Activated T-cell treated with anti-CD3 and anti-CD28 coated beads for 4 hours (primary cell): ENCODE results near the gene C1orf146.
"Not testable (repeated sequence)": the region's sequence is repeated elsewhere in the genome, so short reads cannot be mapped to it uniquely, and the experiment has no call there.

Experiments used
- DNase-seq: peaks from one replicate; pipeline ENCODE4 v3.0.0-alpha.2; 2020

Gene C1orf146

DNA sequence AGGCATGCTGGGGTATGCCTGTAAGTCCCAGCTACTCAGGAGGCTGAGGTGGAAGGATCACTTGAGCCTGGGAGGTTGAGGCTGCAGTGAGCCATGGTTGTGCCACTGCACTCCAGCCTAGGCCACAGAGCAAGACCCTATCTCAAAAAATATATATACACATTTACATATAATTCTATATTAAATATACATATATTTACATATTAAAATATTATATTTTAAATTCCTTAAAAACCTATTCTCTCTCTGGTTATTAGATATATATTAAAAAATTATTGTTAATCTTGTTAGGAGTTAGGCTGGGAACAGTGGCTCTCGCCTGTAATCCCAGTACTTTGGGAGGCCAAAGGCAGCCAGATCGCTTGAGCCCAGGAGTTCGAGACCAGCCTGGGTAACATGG is 58.4 kb downstream of the C1orf146 start:
- no peak for DNase-seq

DNA sequence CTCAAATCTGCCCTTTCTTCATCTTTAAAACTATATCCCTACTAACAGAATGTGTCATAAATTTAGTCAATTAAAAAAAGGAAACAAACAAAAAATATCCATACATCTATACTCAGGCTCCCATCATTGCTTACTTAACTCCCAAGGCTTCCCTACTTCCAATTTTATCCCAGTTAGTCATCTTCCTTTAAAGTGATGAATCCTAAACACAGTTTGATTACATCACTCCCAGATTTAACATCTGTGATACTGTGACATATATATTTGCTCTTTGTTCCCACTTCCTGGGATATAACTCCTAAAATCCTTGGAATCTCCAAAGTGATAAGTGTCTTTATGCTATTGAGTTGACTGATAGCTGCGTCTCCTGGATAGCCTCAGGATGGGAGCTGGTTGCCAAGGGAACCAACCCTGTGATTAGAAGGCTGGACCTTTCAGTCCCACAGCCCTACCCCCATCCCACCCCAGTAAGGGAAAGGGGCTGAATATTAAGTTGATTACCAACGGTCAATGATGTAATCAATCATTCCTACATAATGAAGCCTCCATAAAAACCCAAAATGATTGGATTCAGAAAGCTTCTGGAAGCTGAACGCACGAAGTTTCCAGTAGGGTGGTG is 59.5 kb downstream of the C1orf146 start:
- no peak for DNase-seq

GRCh38 chr1:92279781-92280180 is 62.1 kb downstream of the C1orf146 start:
- DNase-seq, result not testable (repeated sequence)

- not testable (repeated sequence) for DNase-seq
Observed at GRCh38 chr1:92281411-92281810, 63.7 kb downstream of the C1orf146 start.

- DNase-seq, result no peak
Observed at GRCh38 chr1:92291372-92291999, 73.8 kb downstream of the C1orf146 start.
